GM18861 (cell line): ENCODE measurements around the gene MAL.
"Not testable (repeated sequence)": the region's sequence is repeated elsewhere in the genome, so short reads cannot be mapped to it uniquely, and the experiment has no call there.

Experiments used
- ATAC-seq: cut with Tn5 transposase; IDR thresholded peaks from one replicate; pipeline ENCODE4 v1.9.1; 2021; ENCODE audit not compliant: unreplicated experiment

Gene MAL

GRCh38 chr2:95032341-95032740, 6.8 kb downstream of the MAL start:
- ATAC-seq: no peak

GRCh38 chr2:95032868-95033603, 7.5 kb downstream of the MAL start:
- no peak for ATAC-seq

DNA sequence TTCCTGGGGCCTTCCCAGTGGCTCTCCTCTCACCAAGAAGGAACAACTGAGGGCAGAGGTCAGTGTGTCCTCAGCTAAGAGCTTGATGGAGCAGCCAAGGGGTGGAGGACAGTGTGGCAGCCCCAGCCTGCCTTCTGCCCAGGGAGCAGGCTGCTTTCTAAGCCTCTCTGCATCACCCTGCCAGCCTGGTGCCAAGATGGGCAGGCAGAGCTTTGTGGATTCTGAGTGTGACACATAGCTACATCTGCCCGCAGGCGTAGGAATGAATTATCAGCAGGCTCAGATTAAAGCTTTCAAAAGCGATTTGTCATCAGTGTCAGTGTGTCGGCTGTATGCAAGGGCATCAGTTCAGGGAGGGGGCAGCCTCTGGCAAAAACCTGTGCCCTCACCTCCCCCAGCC, 8.7 kb downstream of the MAL start:
- ATAC-seq: no peak

DNA sequence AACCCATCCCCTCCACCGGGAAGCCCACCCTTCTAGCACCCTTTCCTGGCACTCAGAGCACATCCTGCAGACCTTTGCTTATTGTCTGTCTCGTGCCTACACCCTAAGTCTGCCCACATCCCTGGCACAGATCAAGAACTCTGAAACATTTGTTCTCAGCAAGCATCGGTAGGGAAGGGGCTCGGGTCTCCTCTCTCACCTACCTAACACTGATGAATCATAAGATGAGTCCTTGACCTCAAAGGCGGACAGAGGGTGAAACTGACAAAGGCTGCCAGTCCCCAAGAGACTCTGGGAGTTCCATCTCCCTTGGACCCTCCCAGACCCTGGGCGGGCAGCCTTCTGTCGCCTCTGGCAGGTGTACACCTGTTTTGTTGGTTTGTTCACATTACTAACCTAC, 9.3 kb downstream of the MAL start:
- ATAC-seq: no peak

GRCh38 chr2:95036596-95037383, 11.3 kb downstream of the MAL start:
- no peak for ATAC-seq

- ATAC-seq: no peak
Measured at GRCh38 chr2:95037384-95037839, 11.9 kb downstream of the MAL start.

- not testable (repeated sequence) for ATAC-seq
Measured at GRCh38 chr2:95037841-95038585, 12.5 kb downstream of the MAL start.

DNA sequence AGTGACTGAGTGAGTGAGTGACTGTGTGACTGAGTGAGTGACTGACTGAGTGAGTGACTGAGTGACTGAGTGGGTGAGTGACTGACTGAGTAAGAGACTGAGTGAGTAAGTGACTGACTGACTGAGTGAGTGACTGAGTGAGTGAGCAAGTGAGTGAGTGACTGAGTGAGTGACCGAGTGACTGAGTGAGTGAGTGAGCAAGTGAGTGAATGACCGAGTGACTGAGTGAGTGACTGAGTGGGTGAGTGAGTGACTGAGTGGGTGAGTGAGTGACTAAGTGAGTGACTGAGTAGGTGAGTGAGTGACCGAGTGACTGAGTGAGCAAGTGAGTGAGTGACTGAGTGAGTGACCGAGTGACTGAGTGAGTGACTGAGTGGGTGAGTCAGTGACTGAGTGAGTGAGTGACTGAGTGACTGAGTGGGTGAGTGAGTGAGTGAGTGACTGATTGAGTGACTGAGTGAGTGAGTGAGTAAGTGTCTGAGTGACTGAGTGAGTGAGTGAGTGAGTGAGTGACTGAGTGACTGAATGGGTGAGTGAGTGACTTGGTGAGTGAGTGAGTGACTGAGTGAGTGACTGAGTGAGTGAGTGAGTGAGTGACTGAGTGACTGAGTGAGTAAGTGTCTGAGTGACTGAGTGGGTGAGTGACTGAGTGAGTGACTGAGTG, 13.3 kb downstream of the MAL start:
- ATAC-seq: no peak

- ATAC-seq: no peak
Measured at GRCh38 chr2:95039363-95039762, 13.9 kb downstream of the MAL start.

- no peak for ATAC-seq
Measured at GRCh38 chr2:95039978-95040377, 14.5 kb downstream of the MAL start.

- ATAC-seq: no peak
Measured at GRCh38 chr2:95040426-95040825, 14.9 kb downstream of the MAL start.

- ATAC-seq: no peak
Measured at GRCh38 chr2:95041060-95041823, 15.7 kb downstream of the MAL start.

GRCh38 chr2:95041824-95042442, 16.4 kb downstream of the MAL start:
- no peak for ATAC-seq

DNA sequence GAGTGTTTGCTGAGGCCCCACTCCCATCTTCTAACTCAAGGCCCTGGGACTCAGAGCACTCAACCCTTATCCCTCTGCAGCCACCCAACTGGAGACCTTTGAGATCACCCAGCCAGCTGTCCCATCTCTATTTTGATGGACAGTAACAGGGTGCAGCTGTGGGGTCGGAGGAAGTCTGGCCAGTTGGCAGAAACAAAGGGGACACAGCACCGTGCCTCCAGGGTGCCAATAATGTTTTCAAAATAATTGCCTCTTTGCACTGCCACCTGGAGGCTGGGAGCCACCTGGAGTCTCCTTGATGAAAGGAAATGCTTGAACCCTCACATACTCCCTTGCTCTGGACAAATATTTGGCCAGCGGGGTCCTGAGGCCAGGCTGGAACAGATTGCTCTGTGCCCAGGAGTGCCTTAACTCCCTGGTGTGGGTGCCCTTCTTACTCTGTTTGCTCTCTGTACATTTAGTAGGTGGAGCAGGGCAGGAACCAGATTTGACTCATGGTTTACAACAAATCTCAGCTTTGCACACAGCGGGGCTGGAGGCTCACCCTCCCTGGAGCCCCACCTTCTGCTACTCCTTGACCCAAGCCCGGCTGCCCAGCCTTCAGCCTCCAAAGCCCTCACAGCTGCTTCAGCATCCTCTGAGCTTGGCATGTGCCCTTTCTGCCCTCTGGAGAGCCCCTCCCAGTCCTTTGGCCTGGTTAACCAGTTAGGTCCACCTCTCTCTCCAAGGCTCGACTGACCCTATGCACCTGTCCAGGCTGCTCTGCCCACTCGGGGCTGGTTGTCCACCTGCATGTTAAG, 17.2 kb downstream of the MAL start:
- ATAC-seq: no peak

DNA sequence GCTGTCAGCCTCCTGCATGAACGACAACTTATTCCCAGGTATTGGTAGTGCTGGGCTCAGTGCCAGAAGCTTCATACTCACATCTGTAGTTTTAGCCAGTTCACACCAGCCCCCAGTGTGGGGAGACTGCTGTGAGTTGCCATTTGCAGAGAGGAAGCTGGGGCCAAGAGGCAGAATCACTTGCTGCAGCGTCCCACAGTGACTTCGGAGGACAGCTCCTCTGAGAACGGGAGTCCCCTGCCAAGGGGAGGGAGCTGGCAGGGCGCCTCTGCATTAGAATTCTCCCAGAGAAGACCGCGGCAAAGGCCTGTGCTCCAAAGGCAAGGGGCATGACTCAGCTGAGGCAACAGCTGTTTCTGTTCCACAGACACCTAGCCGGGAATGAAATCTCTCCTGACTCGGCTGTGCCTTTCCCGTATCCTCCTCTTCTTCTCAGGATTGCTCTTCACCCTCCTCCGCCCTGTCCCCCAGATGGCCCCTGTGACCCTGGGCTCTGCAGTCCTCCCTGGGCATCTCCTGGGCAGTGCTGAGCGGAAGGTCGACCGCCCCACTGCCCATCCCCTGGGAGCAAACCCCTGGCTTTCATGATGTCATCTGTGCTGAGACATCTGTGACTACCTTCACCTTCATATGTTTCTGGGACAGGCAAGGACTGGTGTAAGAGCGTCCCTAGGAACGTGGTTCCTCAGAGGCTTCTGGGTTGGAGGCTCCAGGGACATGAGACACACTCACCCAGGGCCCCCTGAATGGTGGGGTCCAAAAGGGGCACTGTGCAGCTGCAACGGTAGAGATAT, 18.0 kb downstream of the MAL start:
- ATAC-seq: no peak

GRCh38 chr2:95044601-95045000, 19.1 kb downstream of the MAL start:
- no peak for ATAC-seq

DNA sequence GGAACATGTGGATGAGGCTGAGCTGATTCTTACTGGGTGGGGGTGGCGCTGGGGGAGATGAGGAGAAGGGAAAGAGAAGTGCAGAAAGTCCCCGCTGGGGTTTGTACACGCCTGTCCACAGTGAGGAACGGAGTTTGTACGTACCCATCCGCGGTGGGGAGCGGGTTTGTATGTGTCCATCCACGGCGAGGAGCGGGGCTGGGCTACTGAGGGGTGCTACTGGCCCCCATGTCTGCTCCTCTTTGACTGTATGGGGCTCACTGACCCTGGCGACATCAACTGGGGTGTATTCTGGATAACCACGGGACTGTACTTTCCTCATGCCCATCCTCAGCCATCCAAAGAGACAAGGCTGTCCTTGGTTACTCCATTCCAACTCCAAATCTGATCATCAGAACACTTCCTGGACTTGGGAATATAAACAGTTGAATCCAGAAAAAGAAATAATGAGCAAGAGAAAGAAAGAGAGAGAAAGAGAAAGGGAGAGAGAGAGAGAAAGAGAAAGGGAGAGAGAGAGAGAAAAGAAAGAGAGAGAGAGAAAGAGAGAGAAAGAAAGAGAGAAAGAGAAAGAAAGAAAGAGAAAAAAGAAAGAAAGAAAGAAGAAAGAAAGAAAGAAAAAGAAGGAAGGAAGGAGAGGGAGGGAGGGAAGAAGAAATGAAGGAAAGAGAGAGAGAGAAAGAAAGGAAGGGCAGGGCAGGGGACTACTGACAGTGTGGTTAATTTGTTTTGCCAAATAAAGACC, 21.0 kb downstream of the MAL start:
- ATAC-seq: no peak
